Loucy (cell line): Measurements from ENCODE around the gene ALDOA.
"Not testable (repeated sequence)": the region's sequence is repeated elsewhere in the genome, so short reads cannot be mapped to it uniquely, and the experiment has no call there.

Experiments
- CTCF ChIP-seq: fragments of 200-600 bp; sonication (generic); conservative IDR thresholded peaks from 2 replicates; pipeline ENCODE4 v1.5.1; 2014; ENCODE audit warnings: mild to moderate bottlenecking, antibody characterized with exemption, low read length
- EZH2phosphoT487 ChIP-seq: fragments of 200-600 bp; IDR thresholded peaks from 2 replicates; pipeline ENCODE4 v1.6.1; 2018; ENCODE audit warnings: antibody characterized with exemption, mild to moderate bottlenecking, moderate library complexity, borderline replicate concordance

DNA sequence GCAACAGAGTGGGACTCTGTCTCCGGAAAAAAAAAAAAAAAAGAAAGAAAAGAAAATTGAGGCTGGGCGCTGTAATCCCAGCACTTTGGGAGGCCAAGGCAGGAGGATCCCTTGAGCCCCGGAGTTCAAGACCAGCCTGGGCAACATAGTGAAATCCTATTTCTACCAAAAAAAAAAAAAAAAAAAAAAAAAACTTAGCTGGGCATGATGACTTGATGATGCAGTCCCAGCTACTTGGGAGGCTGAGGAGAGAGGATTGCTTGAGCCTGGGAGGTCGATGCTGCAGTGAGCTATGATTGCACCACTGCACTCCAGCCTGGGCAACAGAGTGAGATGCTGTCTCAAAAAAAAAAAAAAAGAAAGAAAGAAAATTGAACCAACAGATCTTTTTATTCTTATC, 47.6 kb upstream of the ALDOA start:
- not testable (repeated sequence) for TF ChIP-seq CTCF, EZH2phosphoT487
